Measurements from ENCODE around the gene HSD17B7.

The HSD17B7 gene

DNA sequence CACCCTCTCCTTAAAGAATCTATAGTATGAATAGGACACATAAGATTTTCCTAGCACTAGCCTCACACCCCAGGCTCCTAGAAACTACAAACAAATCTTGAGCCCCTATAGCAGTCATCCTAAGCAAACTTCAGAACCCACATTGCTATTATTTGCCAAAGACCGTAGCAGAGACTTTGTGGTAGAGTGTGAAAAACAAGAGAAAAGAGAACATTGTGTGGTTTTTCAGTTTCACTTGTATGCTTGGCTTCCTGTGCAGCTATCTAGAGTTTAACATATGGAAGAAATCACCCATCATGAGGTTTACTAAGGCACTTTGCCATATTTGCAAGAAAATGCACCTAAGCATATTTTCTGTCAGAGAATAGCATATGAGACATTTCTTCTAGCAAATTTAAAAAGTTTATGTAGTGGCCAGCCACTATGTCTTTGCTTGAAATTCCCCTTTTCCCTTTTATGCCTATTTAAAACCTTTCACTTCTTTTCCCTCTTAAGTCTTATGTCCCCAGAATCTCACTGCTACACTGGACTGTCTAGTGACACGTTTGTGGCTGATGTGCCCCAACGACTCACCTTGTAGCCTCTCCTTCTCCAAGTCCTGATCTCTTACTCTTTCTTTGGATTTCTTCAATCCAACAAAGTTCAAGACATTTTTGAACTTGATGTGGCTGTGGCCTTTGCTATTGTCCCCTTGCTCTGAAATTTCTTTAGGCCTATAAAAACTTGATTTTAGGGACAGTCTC is 44.8 kb downstream of the HSD17B7 start:
- no peak for DNase-seq
- no peaks in the 10 kb centered on the region for H3K4me1 Mint-ChIP-seq
- H3K27ac Mint-ChIP-seq = no peak overlapping the region

DNA sequence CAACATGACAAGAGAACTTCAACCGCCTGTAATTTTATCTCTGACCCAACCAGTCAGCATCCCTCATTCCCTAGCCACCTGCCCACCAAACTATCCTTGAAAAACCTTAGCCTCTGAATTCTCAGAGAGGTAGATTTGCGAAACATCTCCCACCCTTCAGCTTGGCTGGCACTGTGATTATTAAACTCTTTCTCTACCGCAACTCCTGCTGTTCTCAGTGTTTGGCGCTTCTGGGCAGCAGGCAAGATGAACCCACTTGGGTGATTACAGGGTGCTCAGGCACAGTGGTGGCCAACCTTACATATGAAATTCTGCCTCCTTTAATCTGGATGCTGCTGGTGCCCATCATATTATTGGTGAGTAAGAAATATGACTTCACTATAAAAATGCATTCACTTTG is 48.4 kb downstream of the HSD17B7 start:
- peaks cover 12% of the 10 kb centered on the region for H3K9me3 Mint-ChIP-seq
- H3K36me3 Mint-ChIP-seq (ENCODE audit: low read depth) = peaks cover 4% of the 10 kb centered on the region
- TF ChIP-seq, protein P1, sequence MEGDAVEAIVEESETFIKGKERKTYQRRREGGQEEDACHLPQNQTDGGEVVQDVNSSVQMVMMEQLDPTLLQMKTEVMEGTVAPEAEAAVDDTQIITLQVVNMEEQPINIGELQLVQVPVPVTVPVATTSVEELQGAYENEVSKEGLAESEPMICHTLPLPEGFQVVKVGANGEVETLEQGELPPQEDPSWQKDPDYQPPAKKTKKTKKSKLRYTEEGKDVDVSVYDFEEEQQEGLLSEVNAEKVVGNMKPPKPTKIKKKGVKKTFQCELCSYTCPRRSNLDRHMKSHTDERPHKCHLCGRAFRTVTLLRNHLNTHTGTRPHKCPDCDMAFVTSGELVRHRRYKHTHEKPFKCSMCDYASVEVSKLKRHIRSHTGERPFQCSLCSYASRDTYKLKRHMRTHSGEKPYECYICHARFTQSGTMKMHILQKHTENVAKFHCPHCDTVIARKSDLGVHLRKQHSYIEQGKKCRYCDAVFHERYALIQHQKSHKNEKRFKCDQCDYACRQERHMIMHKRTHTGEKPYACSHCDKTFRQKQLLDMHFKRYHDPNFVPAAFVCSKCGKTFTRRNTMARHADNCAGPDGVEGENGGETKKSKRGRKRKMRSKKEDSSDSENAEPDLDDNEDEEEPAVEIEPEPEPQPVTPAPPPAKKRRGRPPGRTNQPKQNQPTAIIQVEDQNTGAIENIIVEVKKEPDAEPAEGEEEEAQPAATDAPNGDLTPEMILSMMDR (IDR thresholded peaks at IDR 0.05) = no peak
- H3K4me3 Mint-ChIP-seq = no peak overlapping the region
- no peak for DNase-seq
- H3K4me1 Mint-ChIP-seq = no peaks in the 10 kb centered on the region
- no peaks in the 10 kb centered on the region for H3K27me3 Mint-ChIP-seq (ENCODE audit: low read depth, poor library complexity)
- H3K27ac Mint-ChIP-seq = no peak overlapping the region

More for the DNA sequence above, 44.8 kb downstream of the HSD17B7 start:
- Mint-ChIP-seq H3K36me3 (ENCODE audit: low read depth) (peaks cover 4% of the 10 kb centered on the region), H3K9me3 (peaks cover 12% of the 10 kb centered on the region), H3K4me3 (no peak overlapping the region), H3K27me3 (ENCODE audit: low read depth, poor library complexity) (no peaks in the 10 kb centered on the region)
- TF ChIP-seq, protein P1 (IDR thresholded peaks at IDR 0.05) = no peak

- Mint-ChIP-seq H3K9me3 (peaks cover 12% of the 10 kb centered on the region), H3K27ac (no peak overlapping the region), H3K4me1 (peaks cover 7% of the 10 kb centered on the region), H3K36me3 (ENCODE audit: low read depth) (peaks cover 4% of the 10 kb centered on the region), H3K4me3 (no peak overlapping the region), H3K27me3 (ENCODE audit: low read depth, poor library complexity) (no peaks in the 10 kb centered on the region)
- TF ChIP-seq, protein P1 (IDR thresholded peaks at IDR 0.05) = no peak
- no peak for DNase-seq
These were observed 49.8 kb downstream of the HSD17B7 start for GRCh38 chr1:162840250-162840839.

- no peak for DNase-seq
- H3K36me3 Mint-ChIP-seq (ENCODE audit: low read depth) = no peaks in the 10 kb centered on the region
These were observed 53.7 kb downstream of the HSD17B7 start for GRCh38 chr1:162844153-162844552.

GRCh38 chr1:162846256-162847212 is 56.0 kb downstream of the HSD17B7 start:
- no peak overlapping the region for H3K27ac Mint-ChIP-seq
- H3K4me3 Mint-ChIP-seq = no peak overlapping the region
- no peaks in the 10 kb centered on the region for H3K36me3 Mint-ChIP-seq (ENCODE audit: low read depth)
- TF ChIP-seq, protein P1 (IDR thresholded peaks at IDR 0.05) = no peak
- H3K9me3 Mint-ChIP-seq = no peaks in the 10 kb centered on the region
- H3K4me1 Mint-ChIP-seq = peaks cover 7% of the 10 kb centered on the region
- no peak for DNase-seq
- no peaks in the 10 kb centered on the region for H3K27me3 Mint-ChIP-seq (ENCODE audit: low read depth, poor library complexity)

More at GRCh38 chr1:162844153-162844552, 53.7 kb downstream of the HSD17B7 start:
- TF ChIP-seq, protein P1 (IDR thresholded peaks at IDR 0.05) = no peak
- Mint-ChIP-seq H3K27me3 (ENCODE audit: low read depth, poor library complexity) (no peaks in the 10 kb centered on the region), H3K27ac (no peak overlapping the region), H3K9me3 (no peaks in the 10 kb centered on the region), H3K4me3 (no peak overlapping the region), H3K4me1 (peaks cover 7% of the 10 kb centered on the region)
